Measurements from ENCODE around the gene HAUS6.
"Not testable (repeated sequence)": the region's sequence is repeated elsewhere in the genome, so short reads cannot be mapped to it uniquely, and the experiment has no call there.

The HAUS6 gene

GRCh38 chr9:19030899-19031298 is 71.8 kb downstream of the HAUS6 start:
- no peak for DNase-seq

GRCh38 chr9:19028835-19029451 is 73.8 kb downstream of the HAUS6 start:
- DNase-seq: no peak

DNA sequence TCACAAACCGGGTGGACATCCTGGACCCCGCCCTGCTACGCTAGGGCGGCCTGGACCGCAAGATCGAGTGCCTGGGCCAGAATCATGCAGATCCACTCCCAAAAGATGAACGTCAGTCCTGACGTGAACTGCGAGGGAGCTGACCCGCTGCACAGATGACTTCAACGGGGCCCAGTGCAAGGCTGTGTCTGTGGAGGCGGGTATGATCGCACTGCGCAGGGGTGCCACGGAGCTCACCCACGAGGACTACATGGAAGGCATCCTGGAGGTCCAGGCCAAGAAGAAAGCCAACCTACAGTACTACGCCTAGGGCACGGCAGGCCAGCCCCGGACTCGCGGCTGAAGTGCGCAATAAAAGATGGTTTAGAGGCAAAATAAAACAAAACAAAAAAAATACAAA is 74.9 kb downstream of the HAUS6 start:
- DNase-seq: no peak

- no peak for DNase-seq
Observed at GRCh38 chr9:19026375-19026774, 76.3 kb downstream of the HAUS6 start.

- DNase-seq: no peak
Observed at GRCh38 chr9:19023078-19023477, 79.6 kb downstream of the HAUS6 start.

GRCh38 chr9:19022206-19022605 is 80.5 kb downstream of the HAUS6 start:
- no peak for DNase-seq

DNA sequence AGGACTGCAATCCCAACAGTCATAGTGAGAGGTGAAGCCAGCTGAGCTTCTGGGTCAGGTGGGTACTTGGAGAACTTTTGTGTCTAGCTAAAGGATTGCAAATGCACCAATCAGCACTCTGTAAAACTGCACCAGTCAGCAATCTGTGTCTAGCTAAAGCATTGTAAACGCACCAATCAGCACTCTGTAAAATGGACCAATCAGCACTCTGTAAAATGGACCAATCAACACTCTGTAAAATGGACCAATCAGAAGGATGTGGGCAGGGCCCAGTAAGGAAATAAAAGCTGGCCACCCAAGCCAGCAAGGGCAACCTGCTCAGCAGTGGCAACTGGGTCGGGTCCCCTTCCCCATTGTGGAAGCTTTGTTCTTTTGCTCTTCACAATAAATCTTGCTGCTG is 81.1 kb downstream of the HAUS6 start:
- DNase-seq: not testable (repeated sequence)

DNA sequence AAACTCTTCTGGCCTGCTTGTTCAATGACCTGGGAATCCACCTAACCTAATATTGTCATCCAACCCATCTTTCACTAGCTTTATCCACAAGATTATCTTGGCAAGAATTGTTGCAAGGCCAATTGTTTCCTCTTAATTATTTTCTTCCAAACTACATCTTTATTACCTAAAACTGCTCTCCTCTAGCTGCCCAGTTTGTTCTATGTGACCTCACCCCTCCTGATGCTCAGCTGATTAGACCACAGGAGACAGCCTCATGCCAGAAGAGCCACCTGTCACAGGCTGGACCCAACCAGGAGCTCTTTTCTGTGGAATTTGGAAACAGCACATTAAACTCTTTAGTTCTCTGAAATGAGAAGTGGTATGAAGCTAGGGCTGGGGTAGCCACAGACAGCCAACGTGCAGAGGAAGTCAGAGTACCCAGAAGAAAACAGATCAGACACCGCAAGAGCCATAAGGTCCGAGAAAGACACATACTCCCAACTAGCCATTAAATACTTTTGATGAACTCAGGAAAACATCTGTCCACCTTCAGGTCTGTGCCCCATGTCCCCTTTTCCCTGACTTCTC is 81.7 kb downstream of the HAUS6 start:
- DNase-seq: no peak

- no peak for DNase-seq
Observed at GRCh38 chr9:19018201-19018600, 84.5 kb downstream of the HAUS6 start.

DNA sequence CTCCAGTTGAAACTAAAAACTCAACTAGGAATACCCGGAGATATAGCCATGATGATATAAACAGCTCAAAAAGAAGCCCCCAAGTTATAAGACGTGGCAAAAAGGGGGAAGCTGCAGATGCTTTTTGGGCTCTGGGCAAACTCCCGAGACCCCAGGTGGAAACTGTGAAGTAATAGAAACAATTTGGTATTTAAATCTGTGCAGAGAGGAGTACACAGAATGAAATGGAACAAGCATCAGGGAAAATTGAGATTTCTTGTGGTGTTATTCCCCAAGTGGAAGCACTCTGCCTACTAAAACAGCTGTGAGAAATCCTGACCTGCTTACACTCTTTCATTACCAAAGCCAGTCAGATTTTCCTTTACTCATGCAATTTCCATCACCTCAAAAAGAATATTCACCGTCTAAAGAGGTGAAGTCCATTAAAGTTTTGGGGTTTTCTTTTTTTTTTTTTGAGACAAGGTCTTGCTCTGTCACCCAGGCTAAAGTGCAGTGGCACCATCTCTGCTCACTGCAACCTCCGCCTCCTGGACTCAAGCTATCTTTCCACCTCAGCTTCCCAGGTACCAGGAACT is 93.2 kb downstream of the HAUS6 start:
- no peak for DNase-seq

All from activated gamma-delta T cell treated with Interleukin-2 at 50 U/mL for 16 hours (primary cell).